A673 (cell line): ENCODE measurements around the gene UBE3C.

Experiments used
- EZH2 ChIP-seq: fragments of 200-600 bp; sonication (generic); IDR thresholded peaks from 2 replicates; pipeline ENCODE4 v1.6.1; 2017; ENCODE audit warnings: borderline replicate concordance, low read depth, mild to moderate bottlenecking, mixed read lengths, antibody characterized with exemption, low read length; ENCODE audit not compliant: poor library complexity, severe bottlenecking
- TF ChIP-seq, protein P1 (sequence below): fragments of 300-800, 200-600 bp; sonication (generic); conservative IDR thresholded peaks from 2 replicates; pipeline ENCODE4 v1.5.1; 2017; ENCODE audit warnings: low read depth, mild to moderate bottlenecking, antibody characterized with exemption, low read length, moderate library complexity, mixed read lengths

DNA sequence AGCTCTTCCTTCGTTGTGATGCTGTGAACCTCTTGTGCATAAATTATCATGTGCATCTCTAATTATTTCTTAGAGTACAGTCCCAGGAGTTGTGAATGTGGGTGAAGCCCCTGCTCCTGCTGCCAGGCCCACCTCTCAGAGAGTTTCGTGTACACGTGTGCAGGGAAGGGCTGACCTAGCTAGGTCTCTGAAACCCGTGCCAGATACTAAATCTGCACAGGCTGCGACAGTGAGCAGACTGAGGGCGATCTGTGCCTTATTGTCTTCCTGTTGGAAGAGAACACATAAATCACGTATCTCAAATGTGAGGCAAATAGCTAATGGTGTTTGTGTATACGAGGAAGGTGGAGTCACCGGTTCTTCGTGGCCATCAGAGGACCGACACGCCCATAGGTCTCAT is 126.3 kb downstream of the UBE3C start:
- TF ChIP-seq, protein P1, sequence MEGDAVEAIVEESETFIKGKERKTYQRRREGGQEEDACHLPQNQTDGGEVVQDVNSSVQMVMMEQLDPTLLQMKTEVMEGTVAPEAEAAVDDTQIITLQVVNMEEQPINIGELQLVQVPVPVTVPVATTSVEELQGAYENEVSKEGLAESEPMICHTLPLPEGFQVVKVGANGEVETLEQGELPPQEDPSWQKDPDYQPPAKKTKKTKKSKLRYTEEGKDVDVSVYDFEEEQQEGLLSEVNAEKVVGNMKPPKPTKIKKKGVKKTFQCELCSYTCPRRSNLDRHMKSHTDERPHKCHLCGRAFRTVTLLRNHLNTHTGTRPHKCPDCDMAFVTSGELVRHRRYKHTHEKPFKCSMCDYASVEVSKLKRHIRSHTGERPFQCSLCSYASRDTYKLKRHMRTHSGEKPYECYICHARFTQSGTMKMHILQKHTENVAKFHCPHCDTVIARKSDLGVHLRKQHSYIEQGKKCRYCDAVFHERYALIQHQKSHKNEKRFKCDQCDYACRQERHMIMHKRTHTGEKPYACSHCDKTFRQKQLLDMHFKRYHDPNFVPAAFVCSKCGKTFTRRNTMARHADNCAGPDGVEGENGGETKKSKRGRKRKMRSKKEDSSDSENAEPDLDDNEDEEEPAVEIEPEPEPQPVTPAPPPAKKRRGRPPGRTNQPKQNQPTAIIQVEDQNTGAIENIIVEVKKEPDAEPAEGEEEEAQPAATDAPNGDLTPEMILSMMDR: no peak
- TF ChIP-seq EZH2: no peak
